OCI-LY1 (cell line): ENCODE data around the gene EPHB2.

Experiments
- H2AFZ ChIP-seq: fragments of 200-600 bp; sonication (generic), shearing (Covaris generic); 2 replicates; pipeline ENCODE4 v1.6.0; 2014; ENCODE audit warnings: antibody characterized with exemption, mild to moderate bottlenecking, low read length
- H3F3A ChIP-seq: fragments of 200-600 bp; sonication (generic), shearing (Covaris generic); 2 replicates; pipeline ENCODE4 v1.6.0; 2014; ENCODE audit warnings: mild to moderate bottlenecking, antibody characterized with exemption, low read length, moderate library complexity; ENCODE audit not compliant: insufficient read depth
- H3K27ac ChIP-seq: fragments of 200-600 bp; sonication (generic); 2 replicates; pipeline ENCODE4 v1.5.1; 2014; ENCODE audit warnings: low read length, mixed run types, mild to moderate bottlenecking, low read depth; ENCODE audit not compliant: poor library complexity, severe bottlenecking
- H3K27me3 ChIP-seq: fragments of 200-600 bp; sonication (generic); 2 replicates; pipeline ENCODE4 v1.6.0; 2014; ENCODE audit warnings: antibody characterized with exemption, mild to moderate bottlenecking, low read length, moderate library complexity; ENCODE audit not compliant: insufficient read depth
- H3K36me3 ChIP-seq: fragments of 200-600 bp; sonication (generic); 2 replicates; pipeline ENCODE4 v1.6.1; 2014; ENCODE audit warnings: mild to moderate bottlenecking, antibody characterized with exemption, low read length, moderate library complexity, mixed read lengths; ENCODE audit not compliant: insufficient read depth
- H3K4me1 ChIP-seq: fragments of 200-600 bp; sonication (generic); 2 replicates; pipeline ENCODE4 v1.5.1; 2014; ENCODE audit warnings: mild to moderate bottlenecking, low read length, moderate library complexity; ENCODE audit not compliant: insufficient read depth, severe bottlenecking
- H3K4me2 ChIP-seq: fragments of 200-600 bp; sonication (generic), shearing (Covaris generic); 2 replicates; pipeline ENCODE4 v1.6.1; 2014; ENCODE audit warnings: low read length
- H3K4me3 ChIP-seq: fragments of 200-600 bp; sonication (generic); 2 replicates; pipeline ENCODE4 v1.5.1; 2014; ENCODE audit warnings: low read length, low read depth, mild to moderate bottlenecking, mixed read lengths; ENCODE audit not compliant: poor library complexity, severe bottlenecking
- H3K79me2 ChIP-seq: fragments of 200-600 bp; shearing (Covaris generic); 2 replicates; pipeline ENCODE4 v1.6.1; 2016; ENCODE audit warnings: mixed run types, low read length, mixed read lengths; ENCODE audit not compliant: insufficient read depth
- H3K9ac ChIP-seq: fragments of 200-600 bp; sonication (generic), shearing (Covaris generic); 2 replicates; pipeline ENCODE4 v1.6.1; 2014; ENCODE audit warnings: mild to moderate bottlenecking, low read length, mixed read lengths
- H3K9me2 ChIP-seq: fragments of 200-600 bp; sonication (generic), shearing (Covaris generic); 2 replicates; pipeline ENCODE4 v1.6.1; 2014; ENCODE audit warnings: low read depth, mild to moderate bottlenecking, low read length, mixed read lengths
- H3K9me3 ChIP-seq: fragments of 200-600 bp; shearing (Covaris generic); 2 replicates; pipeline ENCODE4 v1.6.1; 2014; ENCODE audit warnings: low read length, mixed read lengths
- H4K20me1 ChIP-seq: fragments of 200-600 bp; sonication (generic), shearing (Covaris generic); 2 replicates; pipeline ENCODE4 v1.6.0; 2016; ENCODE audit warnings: mild to moderate bottlenecking, low read length; ENCODE audit not compliant: insufficient read depth
- CTCF ChIP-seq: fragments of 200-600 bp; sonication (generic), shearing (Covaris generic); IDR thresholded peaks from 2 replicates; pipeline ENCODE4 v1.5.1; 2017; ENCODE audit warnings: mild to moderate bottlenecking, antibody characterized with exemption, low read length, moderate library complexity, mixed read lengths
- EZH2 ChIP-seq: fragments of 200-600 bp; sonication (generic), shearing (Covaris generic); IDR thresholded peaks from 2 replicates; pipeline ENCODE4 v1.8.0; 2017; ENCODE audit warnings: borderline replicate concordance, mixed run types, mild to moderate bottlenecking, antibody characterized with exemption, low read length, moderate library complexity, mixed read lengths

The EPHB2 gene

GRCh38 chr1:22958556-22958955 is 247.9 kb downstream of the EPHB2 start:
- Histone ChIP-seq H3K9ac (no peak overlapping the region), H3K4me1 (no peaks in the 10 kb centered on the region), H3K9me3 (no peaks in the 10 kb centered on the region), H2AFZ (no peak overlapping the region), H4K20me1 (no peaks in the 10 kb centered on the region), H3K4me2 (no peak overlapping the region), H3K27me3 (no peaks in the 10 kb centered on the region), H3F3A (no peaks in the 10 kb centered on the region), H3K79me2 (no peaks in the 10 kb centered on the region), H3K4me3 (no peak overlapping the region), H3K36me3 (no peaks in the 10 kb centered on the region), H3K9me2 (no peaks in the 10 kb centered on the region), H3K27ac (no peak overlapping the region)
- TF ChIP-seq EZH2 (no peak), CTCF (no peak)

- Histone ChIP-seq H3K27me3 (no peaks in the 10 kb centered on the region), H3K36me3 (no peaks in the 10 kb centered on the region), H3K9me3 (no peaks in the 10 kb centered on the region), H3K4me1 (no peaks in the 10 kb centered on the region), H2AFZ (no peak overlapping the region), H3K4me3 (no peak overlapping the region), H3K4me2 (no peak overlapping the region), H3K9me2 (no peaks in the 10 kb centered on the region), H3K9ac (no peak overlapping the region), H4K20me1 (no peaks in the 10 kb centered on the region), H3K79me2 (no peaks in the 10 kb centered on the region), H3K27ac (no peak overlapping the region), H3F3A (no peaks in the 10 kb centered on the region)
- TF ChIP-seq CTCF (no peak), EZH2 (no peak)
These were observed 249.1 kb downstream of the EPHB2 start for GRCh38 chr1:22959545-22960360.

- Histone ChIP-seq H3K4me2 (no peak overlapping the region), H3K4me1 (no peaks in the 10 kb centered on the region), H3K4me3 (no peak overlapping the region), H3K9me2 (no peaks in the 10 kb centered on the region), H3K36me3 (no peaks in the 10 kb centered on the region; the same call in 1 of the 2 replicates), H2AFZ (no peak overlapping the region), H4K20me1 (no peaks in the 10 kb centered on the region), H3K9ac (no peak overlapping the region), H3F3A (no peaks in the 10 kb centered on the region), H3K79me2 (no peaks in the 10 kb centered on the region), H3K27ac (no peak overlapping the region), H3K27me3 (peaks cover 4% of the 10 kb centered on the region; the same call in 1 of the 2 replicates), H3K9me3 (peaks cover 5% of the 10 kb centered on the region; the same call in 1 of the 2 replicates)
- TF ChIP-seq EZH2: no peak
- no peak for TF ChIP-seq CTCF
These were observed 251.9 kb downstream of the EPHB2 start for GRCh38 chr1:22962558-22962957.
